Activated CD4-positive, alpha-beta memory T cell treated with anti-CD3 and anti-CD28 coated beads, Interleukin-2, amount 10 ng/mL, durations not matched to agents 7 days and 5 days (primary cell): ENCODE measurements around the gene TMEM129. TPM values are rescaled to one million over a fixed set of nuclear protein-coding genes. Genes with fewer than 3 reads are reported as not detected.
"Not testable (repeated sequence)": the region's sequence is repeated elsewhere in the genome, so short reads cannot be mapped to it uniquely, and the experiment has no call there.

Source experiments
- CTCF ChIA-PET: fragments of 350-600 bp; sonication (Branson Sonifier 250); formaldehyde crosslinking; loops from one replicate; lab custom pipeline; 2021; ENCODE audit warnings: antibody characterized with exemption, inconsistent platforms; lab: Charles Lee
- POLR2A ChIA-PET: fragments of 350-600 bp; sonication (Branson Sonifier 250); formaldehyde crosslinking; loops from one replicate; lab custom pipeline; 2021; ENCODE audit warnings: antibody characterized with exemption; lab: Charles Lee
- DNase-seq: peaks from one replicate; pipeline ENCODE4 v3.0.0-alpha.2; 2020
- H3K27ac Mint-ChIP-seq: one replicate; pipeline ENCODE4 v1.8.0; 2021; ENCODE audit warnings: mild to moderate bottlenecking, mixed read lengths
- H3K27me3 Mint-ChIP-seq: one replicate; pipeline ENCODE4 v1.8.0; 2021; ENCODE audit warnings: mixed read lengths
- H3K36me3 Mint-ChIP-seq: one replicate; pipeline ENCODE4 v1.8.0; 2021; ENCODE audit warnings: low read depth, mixed read lengths
- H3K4me1 Mint-ChIP-seq: one replicate; pipeline ENCODE4 v1.8.0; 2021; ENCODE audit warnings: mixed read lengths
- H3K4me3 Mint-ChIP-seq: one replicate; pipeline ENCODE4 v1.8.0; 2021; ENCODE audit warnings: mild to moderate bottlenecking, mixed read lengths
- H3K9me3 Mint-ChIP-seq: one replicate; pipeline ENCODE4 v1.8.0; 2021; ENCODE audit warnings: mixed read lengths
- total RNA-seq, 2 experiments: library from RNA; stranded (reverse); gene quantifications; one replicate each; pipeline ENCODE4 v1.2.3, GENCODE V29; 2021

TMEM129 gene
- total RNA-seq, 2 experiments from 2014 or later = 20.4 to 22.3 TPM

- Mint-ChIP-seq H3K4me3 (peak overlapping the region; percentile 99), H3K36me3 (peaks cover 57% of the 10 kb centered on the region), H3K4me1 (peaks cover 63% of the 10 kb centered on the region), H3K9me3 (no peaks in the 10 kb centered on the region), H3K27me3 (no peaks in the 10 kb centered on the region), H3K27ac (peak overlapping the region; percentile 96)
- DNase-seq = no peak
- POLR2A ChIA-PET = interaction anchor here (1.0 to 11.7 kb wide), 13 partner anchors 12 to 465 kb away, joined by 3 to 371 read pairs (median 6); partner anchors contain the start of genes FAM53A, LETM1, NSD2 and TACC3
- CTCF ChIA-PET = interaction anchor here (1.0 to 4.2 kb wide), 7 partner anchors 8 to 18 kb away, joined by 3 to 45 read pairs (median 6); partner anchors contain the start of genes TACC3 and TMEM129
These were observed 7.9 kb downstream of the TMEM129 start for GRCh38 chr4:1713003-1713851.

- H3K36me3 Mint-ChIP-seq = peaks cover 63% of the 10 kb centered on the region
- H3K4me1 Mint-ChIP-seq = peaks cover 67% of the 10 kb centered on the region
- CTCF ChIA-PET = interaction anchor here (1.5 to 4.2 kb wide), 4 partner anchors 9 to 18 kb away, joined by 5 to 45 read pairs (median 10); partner anchors contain the start of genes TACC3 and TMEM129
- H3K27me3 Mint-ChIP-seq = no peaks in the 10 kb centered on the region
- H3K4me3 Mint-ChIP-seq = peak within 1 kb of the TSS; percentile 99
- H3K27ac Mint-ChIP-seq = peak within 1 kb of the TSS; percentile 96
- peak; percentile 99 for DNase-seq
- no peaks in the 10 kb centered on the region for H3K9me3 Mint-ChIP-seq
- POLR2A ChIA-PET = interaction anchor here (0.6 to 11.7 kb wide), 23 partner anchors 9 to 1086 kb away, joined by 3 to 371 read pairs (median 4); partner anchors contain the start of genes CTBP1, FAM53A, GAK and LETM1
These were observed 8.7 kb downstream of the TMEM129 start, which contains the start of gene SLBP for GRCh38 chr4:1712216-1713002. TSS of gene SLBP (minus strand) at chr4:1712319. CDS start at chr4:1712188, 131 bp downstream.

GRCh38 chr4:1711571-1712215, 9.4 kb downstream of the TMEM129 start:
- Mint-ChIP-seq H3K4me3 (peak overlapping the region; percentile 96), H3K27me3 (no peaks in the 10 kb centered on the region), H3K27ac (peak overlapping the region; percentile 92), H3K9me3 (no peaks in the 10 kb centered on the region), H3K4me1 (peaks cover 67% of the 10 kb centered on the region), H3K36me3 (peaks cover 65% of the 10 kb centered on the region)
- DNase-seq = peak; percentile 50
- CTCF ChIA-PET = interaction anchor here (1.5 to 4.2 kb wide), 4 partner anchors 9 to 17 kb away, joined by 5 to 45 read pairs (median 10); partner anchors contain the start of genes TACC3 and TMEM129
- POLR2A ChIA-PET = interaction anchor here (0.6 to 11.7 kb wide), 21 partner anchors 8 to 1087 kb away, joined by 3 to 371 read pairs (median 4); partner anchors contain the start of genes CTBP1, FAM53A, GAK and LETM1

GRCh38 chr4:1711055-1711570, 10.0 kb downstream of the TMEM129 start:
- Mint-ChIP-seq H3K4me1 (peaks cover 68% of the 10 kb centered on the region), H3K4me3 (peak overlapping the region; percentile 96), H3K36me3 (peaks cover 67% of the 10 kb centered on the region), H3K27me3 (no peaks in the 10 kb centered on the region), H3K9me3 (no peaks in the 10 kb centered on the region), H3K27ac (peak overlapping the region; percentile 92)
- no peak for DNase-seq
- CTCF ChIA-PET = interaction anchor here (0.7 to 4.2 kb wide), 2 partner anchors 16 to 18 kb away, joined by 4 to 45 read pairs; no protein-coding TSS in a partner anchor
- POLR2A ChIA-PET = interaction anchor here (1.4 to 11.7 kb wide), 6 partner anchors 12 to 704 kb away, joined by 3 to 371 read pairs (median 17); partner anchors contain the start of genes FAM53A, NSD2, TACC3 and TMEM129

- H3K36me3 Mint-ChIP-seq = peaks cover 74% of the 10 kb centered on the region
- H3K4me1 Mint-ChIP-seq = peaks cover 67% of the 10 kb centered on the region
- POLR2A ChIA-PET = interaction anchor here (1.3 to 11.7 kb wide), 4 partner anchors 9 to 17 kb away, joined by 5 to 371 read pairs (median 58); partner anchors contain the start of genes TACC3 and TMEM129
- peak overlapping the region; percentile 38 for H3K27ac Mint-ChIP-seq
- CTCF ChIA-PET = interaction anchor here (0.8 to 5.2 kb wide), 5 partner anchors 9 to 353 kb away, joined by 3 to 78 read pairs (median 3); no protein-coding TSS in a partner anchor
- H3K27me3 Mint-ChIP-seq = no peaks in the 10 kb centered on the region
- peak overlapping the region; percentile 52 for H3K4me3 Mint-ChIP-seq
- no peak for DNase-seq
- no peaks in the 10 kb centered on the region for H3K9me3 Mint-ChIP-seq
These were observed 12.5 kb downstream of the TMEM129 start for GRCh38 chr4:1708581-1708980.

GRCh38 chr4:1706358-1706757, 14.8 kb downstream of the TMEM129 start:
- no peak overlapping the region for H3K4me3 Mint-ChIP-seq
- H3K4me1 Mint-ChIP-seq = peaks cover 79% of the 10 kb centered on the region
- peaks cover 83% of the 10 kb centered on the region for H3K36me3 Mint-ChIP-seq
- H3K9me3 Mint-ChIP-seq = no peaks in the 10 kb centered on the region
- CTCF ChIA-PET = interaction anchor here (1.3 to 5.2 kb wide), 2 partner anchors 13 to 20 kb away, joined by 3 to 78 read pairs; no protein-coding TSS in a partner anchor
- no peak overlapping the region for H3K27ac Mint-ChIP-seq
- no peak for DNase-seq
- POLR2A ChIA-PET = interaction anchor here (1.0 to 11.7 kb wide), 2 partner anchors 19 to 34 kb away, joined by 3 to 371 read pairs; partner anchors contain the start of genes TACC3 and TMEM129
- H3K27me3 Mint-ChIP-seq = no peaks in the 10 kb centered on the region

- H3K36me3 Mint-ChIP-seq = peaks cover 76% of the 10 kb centered on the region
- no peak for DNase-seq
- ChIA-PET CTCF (interaction anchor here (1.3 to 5.2 kb wide), 2 partner anchors 12 to 21 kb away, joined by 3 to 78 read pairs; no protein-coding TSS in a partner anchor), POLR2A (interaction anchor here (1.0 to 11.7 kb wide), 2 partner anchors 19 to 35 kb away, joined by 3 to 371 read pairs; partner anchors contain the start of genes TACC3 and TMEM129)
- no peaks in the 10 kb centered on the region for H3K27me3 Mint-ChIP-seq
- peak overlapping the region; percentile 13 for H3K27ac Mint-ChIP-seq
- no peaks in the 10 kb centered on the region for H3K9me3 Mint-ChIP-seq
- H3K4me1 Mint-ChIP-seq = peaks cover 76% of the 10 kb centered on the region
- H3K4me3 Mint-ChIP-seq = no peak overlapping the region
These were observed 15.4 kb downstream of the TMEM129 start for GRCh38 chr4:1705732-1706131.

GRCh38 chr4:1703867-1704266, 17.3 kb downstream of the TMEM129 start:
- H3K36me3 Mint-ChIP-seq = peaks cover 67% of the 10 kb centered on the region
- ChIA-PET CTCF (interaction anchor here (1.0 to 4.6 kb wide), 3 partner anchors 11 to 23 kb away, joined by 3 to 45 read pairs (median 6); no protein-coding TSS in a partner anchor), POLR2A (interaction anchor here (1.4 to 11.7 kb wide), 3 partner anchors 8 to 21 kb away, joined by 4 to 371 read pairs (median 7); partner anchors contain the start of genes SLBP, TACC3 and TMEM129)
- no peak overlapping the region for H3K27ac Mint-ChIP-seq
- H3K4me3 Mint-ChIP-seq = no peak overlapping the region
- DNase-seq = no peak
- H3K9me3 Mint-ChIP-seq = no peaks in the 10 kb centered on the region
- peaks cover 58% of the 10 kb centered on the region for H3K4me1 Mint-ChIP-seq
- no peaks in the 10 kb centered on the region for H3K27me3 Mint-ChIP-seq

GRCh38 chr4:1701671-1702070, 19.5 kb downstream of the TMEM129 start:
- POLR2A ChIA-PET = interaction anchor here (1.0 to 2.2 kb wide), 3 partner anchors 8 to 11 kb away, joined by 3 to 7 read pairs (median 3); partner anchors contain the start of gene SLBP
- H3K36me3 Mint-ChIP-seq = peaks cover 57% of the 10 kb centered on the region
- DNase-seq, H3K9me3 Mint-ChIP-seq, H3K27ac Mint-ChIP-seq, H3K27me3 Mint-ChIP-seq, H3K4me3 Mint-ChIP-seq: not testable (repeated sequence)
- peaks cover 43% of the 10 kb centered on the region for H3K4me1 Mint-ChIP-seq
- CTCF ChIA-PET = interaction anchor here (1.3 to 4.6 kb wide), 2 partner anchors 9 to 24 kb away, joined by 3 to 45 read pairs; no protein-coding TSS in a partner anchor

GRCh38 chr4:1695913-1696312, 25.2 kb downstream of the TMEM129 start:
- no peak for DNase-seq
- Mint-ChIP-seq H3K27me3 (no peaks in the 10 kb centered on the region), H3K36me3 (peaks cover 57% of the 10 kb centered on the region), H3K4me3 (no peak overlapping the region), H3K27ac (peak overlapping the region; percentile 31), H3K4me1 (peaks cover 9% of the 10 kb centered on the region), H3K9me3 (no peaks in the 10 kb centered on the region)
- ChIA-PET CTCF (interaction anchor here (0.7 to 4.6 kb wide), 5 partner anchors 8 to 1257 kb away, joined by 3 to 45 read pairs (median 5); partner anchors contain the start of gene SLBP), POLR2A (interaction anchor here (2.0 to 9.6 kb wide), 2 partner anchors 16 to 25 kb away, joined by 6 to 108 read pairs; partner anchors contain the start of genes SLBP, TACC3 and TMEM129)
